ENCODE results near the gene RAG1. TPM values are rescaled to one million over a fixed set of nuclear protein-coding genes. Genes with fewer than 3 reads are reported as not detected.

The RAG1 gene
- total RNA-seq, 1 experiment from 2014 or later = 0.90 TPM

GRCh38 chr11:36620246-36620645 lies 52.4 kb downstream of the RAG1 start:
- H3K27ac Mint-ChIP-seq (ENCODE audit: unreplicated experiment) = no peak overlapping the region
- TF ChIP-seq CTCF (IDR thresholded peaks at IDR 0.05; ENCODE audit: unreplicated experiment) = no peak
- no TSS peak for BruUV-seq (replicated peaks)
- H3K36me3 Mint-ChIP-seq (ENCODE audit: insufficient read depth, unreplicated experiment) = no peaks in the 10 kb centered on the region
- H3K27me3 Mint-ChIP-seq (ENCODE audit: unreplicated experiment) = no peaks in the 10 kb centered on the region
- no peaks in the 10 kb centered on the region for H3K9me3 Mint-ChIP-seq (ENCODE audit: low read depth, unreplicated experiment)
- H3K4me3 Mint-ChIP-seq (ENCODE audit: low read depth, unreplicated experiment) = no peak overlapping the region
- intact Hi-C loops (cut with micrococcal nuclease; ENCODE audit: unreplicated experiment) = no loop called here
- CTCF ChIA-PET = no interaction called here
- no peaks in the 10 kb centered on the region for H3K4me1 Mint-ChIP-seq (ENCODE audit: low read depth, unreplicated experiment)
- DNase-seq = no peak

- Mint-ChIP-seq H3K36me3 (ENCODE audit: insufficient read depth, unreplicated experiment) (no peaks in the 10 kb centered on the region), H3K4me3 (ENCODE audit: low read depth, unreplicated experiment) (no peak overlapping the region), H3K9me3 (ENCODE audit: low read depth, unreplicated experiment) (no peaks in the 10 kb centered on the region), H3K27me3 (ENCODE audit: unreplicated experiment) (no peaks in the 10 kb centered on the region), H3K4me1 (ENCODE audit: low read depth, unreplicated experiment) (no peaks in the 10 kb centered on the region), H3K27ac (ENCODE audit: unreplicated experiment) (no peak overlapping the region)
- no TSS peak for BruUV-seq (replicated peaks)
- DNase-seq = peak; percentile 6
- intact Hi-C loops (cut with micrococcal nuclease; ENCODE audit: unreplicated experiment) = loop anchor here (1.0 kb wide), 1 partner anchor 58 kb away; no protein-coding TSS in a partner anchor
- no peak for TF ChIP-seq CTCF (IDR thresholded peaks at IDR 0.05; ENCODE audit: unreplicated experiment)
- CTCF ChIA-PET = no interaction called here
Observed at GRCh38 chr11:36622431-36623136, 54.8 kb downstream of the RAG1 start.

GRCh38 chr11:36623494-36623893 lies 55.7 kb downstream of the RAG1 start:
- no TSS peak for BruUV-seq (replicated peaks)
- no peak overlapping the region for H3K27ac Mint-ChIP-seq (ENCODE audit: unreplicated experiment)
- no peaks in the 10 kb centered on the region for H3K4me1 Mint-ChIP-seq (ENCODE audit: low read depth, unreplicated experiment)
- no peaks in the 10 kb centered on the region for H3K9me3 Mint-ChIP-seq (ENCODE audit: low read depth, unreplicated experiment)
- H3K4me3 Mint-ChIP-seq (ENCODE audit: low read depth, unreplicated experiment) = no peak overlapping the region
- no peak for DNase-seq
- no peaks in the 10 kb centered on the region for H3K27me3 Mint-ChIP-seq (ENCODE audit: unreplicated experiment)
- CTCF ChIA-PET = no interaction called here
- intact Hi-C loops (cut with micrococcal nuclease; ENCODE audit: unreplicated experiment) = no loop called here
- no peaks in the 10 kb centered on the region for H3K36me3 Mint-ChIP-seq (ENCODE audit: insufficient read depth, unreplicated experiment)
- TF ChIP-seq CTCF (IDR thresholded peaks at IDR 0.05; ENCODE audit: unreplicated experiment) = no peak

GRCh38 chr11:36627006-36627405 lies 59.2 kb downstream of the RAG1 start:
- intact Hi-C loops (cut with micrococcal nuclease; ENCODE audit: unreplicated experiment) = no loop called here
- CTCF ChIA-PET = no interaction called here
- H3K36me3 Mint-ChIP-seq (ENCODE audit: insufficient read depth, unreplicated experiment) = no peaks in the 10 kb centered on the region
- TF ChIP-seq CTCF (IDR thresholded peaks at IDR 0.05; ENCODE audit: unreplicated experiment) = no peak
- DNase-seq = no peak
- BruUV-seq (replicated peaks) = no TSS peak
- no peaks in the 10 kb centered on the region for H3K4me1 Mint-ChIP-seq (ENCODE audit: low read depth, unreplicated experiment)
- no peaks in the 10 kb centered on the region for H3K9me3 Mint-ChIP-seq (ENCODE audit: low read depth, unreplicated experiment)
- no peaks in the 10 kb centered on the region for H3K27me3 Mint-ChIP-seq (ENCODE audit: unreplicated experiment)
- no peak overlapping the region for H3K4me3 Mint-ChIP-seq (ENCODE audit: low read depth, unreplicated experiment)
- no peak overlapping the region for H3K27ac Mint-ChIP-seq (ENCODE audit: unreplicated experiment)

Data from Calu3 (cell line).